Astrocyte (in vitro differentiated cells and primary cell): ENCODE measurements around the gene GHRL. TPM values are rescaled to one million over a fixed set of nuclear protein-coding genes. Genes with fewer than 3 reads are reported as not detected.

Source experiments
- DNase-seq: peaks from one replicate; pipeline ENCODE4 v3.0.0-alpha.2; 2010; ENCODE audit warnings: low read depth
- FAIRE-seq: peaks from 2 replicates; lab custom pipeline; 2011; peaks lifted over from hg19 to GRCh38; lab: Jason Lieb, UNC
- H2AFZ ChIP-seq: 2 replicates; pipeline ENCODE4 v1.6.0; 2012; ENCODE audit warnings: low read depth, low read length, inconsistent platforms
- H3K27ac ChIP-seq: 2 replicates; pipeline ENCODE4 v1.5.1; 2011; ENCODE audit warnings: low read depth, low read length, inconsistent platforms
- H3K27me3 ChIP-seq: 2 replicates; pipeline ENCODE4 v1.6.0; 2011; ENCODE audit warnings: low read length, inconsistent platforms; ENCODE audit not compliant: insufficient read depth
- H3K36me3 ChIP-seq: 2 replicates; pipeline ENCODE4 v1.5.1; 2011; ENCODE audit warnings: low read length, inconsistent platforms; ENCODE audit not compliant: insufficient read depth
- H3K4me1 ChIP-seq: 2 replicates; pipeline ENCODE4 v1.5.1; 2011; ENCODE audit warnings: low read length, inconsistent platforms; ENCODE audit not compliant: insufficient read depth
- H3K4me2 ChIP-seq: 2 replicates; pipeline ENCODE4 v1.6.0; 2012; ENCODE audit warnings: low read length, inconsistent platforms
- H3K4me3 ChIP-seq: 2 replicates; pipeline ENCODE4 v1.5.1; 2011; ENCODE audit warnings: low read depth, mild to moderate bottlenecking, low read length, inconsistent platforms; ENCODE audit not compliant: insufficient read depth
- H3K79me2 ChIP-seq: 2 replicates; pipeline ENCODE4 v1.6.0; 2012; ENCODE audit warnings: mild to moderate bottlenecking, low read length, inconsistent platforms; ENCODE audit not compliant: insufficient read depth
- H3K9ac ChIP-seq: 2 replicates; pipeline ENCODE4 v1.6.0; 2012; ENCODE audit warnings: mild to moderate bottlenecking, low read length, inconsistent platforms
- H3K9me3 ChIP-seq: 2 replicates; pipeline ENCODE4 v1.5.1; 2012; ENCODE audit warnings: low read depth, mild to moderate bottlenecking, low read length, inconsistent platforms; ENCODE audit not compliant: insufficient read depth
- H4K20me1 ChIP-seq: 2 replicates; pipeline ENCODE4 v1.6.0; 2012; ENCODE audit warnings: low read length, inconsistent platforms; ENCODE audit not compliant: insufficient read depth
- H3K27ac Mint-ChIP-seq: one replicate; pipeline ENCODE4 v1.8.0; 2021; ENCODE audit warnings: mild to moderate bottlenecking, mixed read lengths; ENCODE audit not compliant: unreplicated experiment
- H3K27me3 Mint-ChIP-seq: one replicate; pipeline ENCODE4 v1.8.0; 2021; ENCODE audit warnings: low read depth, mixed read lengths; ENCODE audit not compliant: unreplicated experiment
- H3K36me3 Mint-ChIP-seq: one replicate; pipeline ENCODE4 v1.8.0; 2021; ENCODE audit warnings: low read depth, mixed read lengths; ENCODE audit not compliant: unreplicated experiment
- H3K4me1 Mint-ChIP-seq: one replicate; pipeline ENCODE4 v1.8.0; 2021; ENCODE audit warnings: low read depth, mixed read lengths; ENCODE audit not compliant: unreplicated experiment
- H3K4me3 Mint-ChIP-seq: one replicate; pipeline ENCODE4 v1.8.0; 2021; ENCODE audit warnings: mild to moderate bottlenecking, moderate library complexity, mixed read lengths; ENCODE audit not compliant: unreplicated experiment
- H3K9me3 Mint-ChIP-seq: one replicate; pipeline ENCODE4 v1.8.0; 2021; ENCODE audit warnings: mild to moderate bottlenecking, mixed read lengths; ENCODE audit not compliant: unreplicated experiment
- CTCF ChIP-seq: IDR thresholded peaks from 2 replicates; pipeline ENCODE4 v1.5.1; 2011; ENCODE audit warnings: low read depth, mild to moderate bottlenecking, inconsistent platforms, low read length, moderate library complexity; ENCODE audit not compliant: insufficient read depth
- EZH2 ChIP-seq: IDR thresholded peaks from 2 replicates; pipeline ENCODE4 v1.6.1; 2012; ENCODE audit warnings: mild to moderate bottlenecking, low read length, inconsistent platforms; ENCODE audit not compliant: insufficient read depth
- total RNA-seq: library from RNA; stranded (reverse); gene quantifications from 2 replicates; pipeline ENCODE4 v1.2.1, GENCODE V29; 2021

GHRL gene
- total RNA-seq, 1 donor from 2014 or later: not detected

GRCh38 chr3:10338591-10339353 is 46.0 kb upstream of the GHRL start:
- H3K27me3 ChIP-seq: no peaks in the 10 kb centered on the region
- H3K27ac Mint-ChIP-seq: no peak overlapping the region
- DNase-seq (no peak), FAIRE-seq (no peak)
- H4K20me1 ChIP-seq: no peaks in the 10 kb centered on the region
- peaks cover 2% of the 10 kb centered on the region for H3K4me1 Mint-ChIP-seq
- no peaks in the 10 kb centered on the region for H3K79me2 ChIP-seq
- H2AFZ ChIP-seq: no peak overlapping the region
- no peaks in the 10 kb centered on the region for H3K36me3 Mint-ChIP-seq
- no peak overlapping the region for H3K4me3 ChIP-seq
- H3K9ac ChIP-seq: no peak overlapping the region
- no peak for TF ChIP-seq CTCF
- TF ChIP-seq EZH2: no peak
- H3K4me2 ChIP-seq: no peak overlapping the region
- no peaks in the 10 kb centered on the region for H3K9me3 Mint-ChIP-seq
- H3K27me3 Mint-ChIP-seq: peaks cover 58% of the 10 kb centered on the region
- H3K36me3 ChIP-seq: no peaks in the 10 kb centered on the region
- H3K9me3 ChIP-seq: no peaks in the 10 kb centered on the region
- H3K4me3 Mint-ChIP-seq: no peak overlapping the region
- H3K27ac ChIP-seq: no peak overlapping the region
- H3K4me1 ChIP-seq: no peaks in the 10 kb centered on the region

- peaks cover 58% of the 10 kb centered on the region for H3K27me3 Mint-ChIP-seq
- H3K36me3 Mint-ChIP-seq: no peaks in the 10 kb centered on the region
- Histone ChIP-seq H3K36me3 (no peaks in the 10 kb centered on the region), H3K4me3 (no peak overlapping the region), H4K20me1 (no peaks in the 10 kb centered on the region), H3K27me3 (no peaks in the 10 kb centered on the region), H3K9ac (no peak overlapping the region), H3K9me3 (no peaks in the 10 kb centered on the region), H3K4me2 (no peak overlapping the region), H2AFZ (no peak overlapping the region), H3K27ac (no peak overlapping the region), H3K79me2 (no peaks in the 10 kb centered on the region), H3K4me1 (no peaks in the 10 kb centered on the region)
- DNase-seq: no peak
- no peak overlapping the region for H3K27ac Mint-ChIP-seq
- no peak for FAIRE-seq
- H3K9me3 Mint-ChIP-seq: no peaks in the 10 kb centered on the region
- no peak overlapping the region for H3K4me3 Mint-ChIP-seq
- H3K4me1 Mint-ChIP-seq: peaks cover 2% of the 10 kb centered on the region
- TF ChIP-seq CTCF (no peak), EZH2 (no peak)
Measured at GRCh38 chr3:10338164-10338470, 45.4 kb upstream of the GHRL start.

- H3K36me3 Mint-ChIP-seq: no peaks in the 10 kb centered on the region
- H3K27ac ChIP-seq: no peak overlapping the region
- H3K27ac Mint-ChIP-seq: no peak overlapping the region
- no peak overlapping the region for H3K4me3 Mint-ChIP-seq
- TF ChIP-seq CTCF: no peak
- no peak for TF ChIP-seq EZH2
- no peaks in the 10 kb centered on the region for H3K9me3 Mint-ChIP-seq
- no peaks in the 10 kb centered on the region for H4K20me1 ChIP-seq
- FAIRE-seq (no peak), DNase-seq (no peak)
- H3K79me2 ChIP-seq: no peaks in the 10 kb centered on the region
- no peak overlapping the region for H2AFZ ChIP-seq
- no peaks in the 10 kb centered on the region for H3K4me1 ChIP-seq
- no peaks in the 10 kb centered on the region for H3K9me3 ChIP-seq
- peaks cover 58% of the 10 kb centered on the region for H3K27me3 Mint-ChIP-seq
- H3K27me3 ChIP-seq: no peaks in the 10 kb centered on the region
- no peaks in the 10 kb centered on the region for H3K36me3 ChIP-seq
- H3K9ac ChIP-seq: no peak overlapping the region
- H3K4me2 ChIP-seq: no peak overlapping the region
- no peak overlapping the region for H3K4me3 ChIP-seq
- H3K4me1 Mint-ChIP-seq: peaks cover 2% of the 10 kb centered on the region
Measured at GRCh38 chr3:10337323-10338163, 44.8 kb upstream of the GHRL start.
